Thyroid gland (tissue), 4 donors: ENCODE results near the gene ZBTB42. TPM values are rescaled to one million over a fixed set of nuclear protein-coding genes. Genes with fewer than 3 reads are reported as not detected.

ENCODE experiments used
- DNase-seq, 2 donors: peaks; one replicate each; pipeline ENCODE4 v3.0.0-alpha.2; 2019
- H3K27ac ChIP-seq, 3 donors: fragments of 200-600 bp; sonication (generic); 1 replicate in 2 of 3; 2 replicates in 1 of 3; pipeline ENCODE4 v1.5.1; 2016 to 2019; ENCODE audit warnings: mild to moderate bottlenecking in 1 of 3, moderate library complexity in 1 of 3
- H3K27me3 ChIP-seq: fragments of 200-600 bp; sonication (generic); one replicate; pipeline ENCODE4 v1.5.1; 2019
- H3K36me3 ChIP-seq, 2 donors: fragments of 200-600 bp; sonication (generic); one replicate each; pipeline ENCODE4 v1.5.1; 2016 to 2019
- H3K4me1 ChIP-seq, 2 donors: fragments of 200-600 bp; sonication (generic); one replicate each; pipeline ENCODE4 v1.5.1; 2017 to 2019
- H3K4me3 ChIP-seq, 3 donors: fragments of 200-600 bp; sonication (generic); replicated peaks in 1 of 3; 1 replicate in 2 of 3; 2 replicates in 1 of 3; pipeline ENCODE4 v1.5.1; 2016; ENCODE audit warnings: mild to moderate bottlenecking in 1 of 3
- H3K9me3 ChIP-seq: fragments of 200-600 bp; sonication (generic); one replicate; pipeline ENCODE4 v1.5.1; 2017
- CTCF ChIP-seq, 6 experiments: fragments of 200-600 bp in 3 of 6; fragments of 450-650 bp in 3 of 6; sonication (generic) in 3 of 6; IDR thresholded peaks; one replicate each; pipeline ENCODE4 v1.5.1; 2016 to 2019; ENCODE audit warnings: antibody characterized with exemption in 6 of 6, mild to moderate bottlenecking in 2 of 6, inconsistent platforms in 1 of 6, moderate library complexity in 1 of 6
- POLR2A ChIP-seq, 2 donors: fragments of 450-650 bp; IDR thresholded peaks; one replicate each; pipeline ENCODE4 v1.6.1; 2017; ENCODE audit warnings: antibody characterized with exemption in 2 of 2, mild to moderate bottlenecking in 2 of 2, moderate library complexity in 1 of 2
- WGBS, 2 donors: methylation state at CpG; one replicate each; pipeline ENCODE4 v1.1.5; 2017; 5-methylcytosine and 5-hydroxymethylcytosine counted together
- intact Hi-C: fragments of 100-400 bp; cut with DNase I; formaldehyde crosslinking; loops from one replicate; pipeline ENCODE4 v1.15.1; 2023
- total RNA-seq, 4 donors: library from RNA; depleted of rRNA; stranded (reverse); fragments of >200 nt; gene quantifications; one replicate each; pipeline ENCODE4 v1.2.3, GENCODE V29; 2016

Gene ZBTB42
- total RNA-seq, 4 donors from 2014 or later: 12.9 to 29.4 (median 16.8) TPM

- peak overlapping the region in 1 of 3 donors; percentile 50 for H3K27ac ChIP-seq
- H3K9me3 ChIP-seq: no peaks in the 10 kb centered on the region
- TF ChIP-seq CTCF (IDR thresholded peaks at IDR 0.05): no peak
- TF ChIP-seq POLR2A (IDR thresholded peaks at IDR 0.05): no peak
- H3K4me1 ChIP-seq: peaks cover 38 to 56% of the 10 kb centered on the region in 2 donors
- DNase-seq: no peak
- intact Hi-C loops: no loop called here
- no peak overlapping the region for H3K4me3 ChIP-seq
- H3K36me3 ChIP-seq: no peaks in the 10 kb centered on the region
- WGBS, 2 donors: 69 to 85% methylated on average over 4 to 12 of the region's 13 CpGs
- H3K27me3 ChIP-seq: no peaks in the 10 kb centered on the region
Observed at GRCh38 chr14:104782808-104783139, 18.1 kb upstream of the ZBTB42 start.

GRCh38 chr14:104783484-104784217, 17.2 kb upstream of the ZBTB42 start:
- 73 to 80% methylated on average over 1 to 7 of the region's 16 CpGs for WGBS, 2 donors
- Histone ChIP-seq H3K36me3 (no peaks in the 10 kb centered on the region), H3K27me3 (no peaks in the 10 kb centered on the region), H3K4me3 (no peak overlapping the region), H3K9me3 (no peaks in the 10 kb centered on the region), H3K27ac (peak overlapping the region in 2 of 3 donors; percentile 82 to 99), H3K4me1 (peaks cover 29 to 51% of the 10 kb centered on the region in 2 donors)
- intact Hi-C loops: no loop called here
- TF ChIP-seq POLR2A (IDR thresholded peaks at IDR 0.05) (no peak), CTCF (IDR thresholded peaks at IDR 0.05) (no peak)
- DNase-seq: no peak

GRCh38 chr14:104784218-104784568, 16.7 kb upstream of the ZBTB42 start:
- H3K27me3 ChIP-seq: no peaks in the 10 kb centered on the region
- no peak for DNase-seq
- no peaks in the 10 kb centered on the region for H3K9me3 ChIP-seq
- WGBS, 2 donors: 100% methylated on average over 1 of the region's 9 CpGs; no CpG with 5 or more reads in 1 of the 2 donors
- intact Hi-C loops: no loop called here
- peak overlapping the region; percentile 75 to 99 (median 82) for H3K27ac ChIP-seq
- TF ChIP-seq POLR2A (IDR thresholded peaks at IDR 0.05): no peak
- no peak for TF ChIP-seq CTCF (IDR thresholded peaks at IDR 0.05)
- H3K36me3 ChIP-seq: no peaks in the 10 kb centered on the region
- peaks cover 26 to 51% of the 10 kb centered on the region in 2 donors for H3K4me1 ChIP-seq
- no peak overlapping the region for H3K4me3 ChIP-seq

GRCh38 chr14:104784846-104785707, 15.8 kb upstream of the ZBTB42 start:
- peaks cover 26 to 50% of the 10 kb centered on the region in 2 donors for H3K4me1 ChIP-seq

More at GRCh38 chr14:104784846-104785707, 15.8 kb upstream of the ZBTB42 start:
- 44 to 56% methylated on average over 20 to 27 of the region's 36 CpGs for WGBS, 2 donors
- Histone ChIP-seq H3K27me3 (no peaks in the 10 kb centered on the region), H3K36me3 (peaks cover 0 to 5% of the 10 kb centered on the region in 2 donors), H3K27ac (peak overlapping the region; percentile 75 to 99 (median 82)), H3K9me3 (no peaks in the 10 kb centered on the region), H3K4me3 (no peak overlapping the region)
- peak; percentile 91 to 93 for DNase-seq
- intact Hi-C loops: no loop called here
- TF ChIP-seq POLR2A (IDR thresholded peaks at IDR 0.05): no peak
- no peak for TF ChIP-seq CTCF (IDR thresholded peaks at IDR 0.05)
